ENCODE data around the gene ARFGAP2. TPM values are rescaled to one million over a fixed set of nuclear protein-coding genes. Genes with fewer than 3 reads are reported as not detected.

The ARFGAP2 gene
- total and polyA plus RNA-seq, 2 of the 8 experiments (the other 6 are each of a cell fraction or from before 2014, with no cell fraction given), result 50.2 to 64.0 TPM

GRCh38 chr11:47161890-47162289 lies 14.8 kb downstream of the ARFGAP2 start:
- Histone ChIP-seq H3K79me1 (ENCODE audit: low read depth, low read length) (no peaks in the 10 kb centered on the region), H2AK5ac (ENCODE audit: low read depth, low read length) (no peak overlapping the region), H3K23ac (ENCODE audit: insufficient read length) (no peak overlapping the region), H2BK12ac (ENCODE audit: low read depth, low read length) (no peak overlapping the region), H2BK120ac (replicated peaks; ENCODE audit: low read depth, low read length) (no peak overlapping the region), H3K56ac (replicated peaks; ENCODE audit: insufficient read length, low read depth, low read length) (no peak overlapping the region), H4K8ac (ENCODE audit: extremely low read depth, insufficient read depth, low read length) (no peak overlapping the region), H3K79me2 (ENCODE audit: control insufficient read depth in 1 of 2, insufficient read depth in 2 of 2, low read length in 2 of 2) (no peaks in the 10 kb centered on the region), H4K20me1 (replicated peaks in 1 of 2; ENCODE audit: control insufficient read depth in 1 of 2, insufficient read depth in 2 of 2, low read length in 2 of 2) (peaks cover 0 to 7% of the 10 kb centered on the region in 2 experiments), H2BK20ac (ENCODE audit: low read length) (no peak overlapping the region), H3K18ac (ENCODE audit: extremely low read depth, low read length) (no peak overlapping the region), H3K4me2 (ENCODE audit: insufficient read depth in 1 of 2, low read depth in 2 of 2, low read length in 2 of 2) (no peak overlapping the region), H3K4ac (replicated peaks; ENCODE audit: insufficient read length, low read depth, low read length) (no peak overlapping the region), H3K27me3 (replicated peaks in 1 of 4; ENCODE audit: control insufficient read depth in 3 of 4, extremely low read depth in 1 of 4, insufficient read depth in 3 of 4, low read length in 3 of 4) (no peaks in the 10 kb centered on the region), H4K91ac (replicated peaks; ENCODE audit: insufficient read length, low read length) (no peak overlapping the region), H3K36me3 (ENCODE audit: control insufficient read depth in 2 of 4, insufficient read depth in 4 of 4, low read length in 3 of 4) (peaks cover 11 to 24% (median 20%) of the 10 kb centered on the region in 4 experiments; a peak in 7 of 8 replicates), H2BK15ac (ENCODE audit: low read length) (no peak overlapping the region), H3K14ac (ENCODE audit: insufficient read length) (no peak overlapping the region), H3K9ac (replicated peaks in 1 of 4; ENCODE audit: extremely low read depth in 1 of 4, low read depth in 3 of 4, low read length in 3 of 4) (no peak overlapping the region; a peak in 1 of 7 replicates), H3K9me3 (ENCODE audit: insufficient read depth in 2 of 2, low read depth in 1 of 2, low read length in 1 of 2) (no peaks in the 10 kb centered on the region), H3K27ac (ENCODE audit: low read depth, low read length) (no peak overlapping the region), H2BK5ac (ENCODE audit: low read depth, low read length) (no peak overlapping the region), H4K5ac (ENCODE audit: insufficient read length, low read depth, low read length) (no peak overlapping the region), H3K4me1 (replicated peaks in 1 of 4; ENCODE audit: control insufficient read depth in 3 of 4, insufficient read depth in 4 of 4, low read length in 3 of 4) (no peaks in the 10 kb centered on the region), H2AFZ (ENCODE audit: low read length) (no peak overlapping the region), H3K23me2 (ENCODE audit: low read depth, low read length) (no peaks in the 10 kb centered on the region), H3K4me3 (ENCODE audit: extremely low read depth in 1 of 4, insufficient read depth in 2 of 4, low read depth in 3 of 4, low read length in 4 of 4) (no peak overlapping the region)
- TF ChIP-seq JUND (IDR thresholded peaks at IDR 0.05; ENCODE audit: low read length) (no peak), EZH2 (IDR thresholded peaks at IDR 0.05; ENCODE audit: low read depth, low read length, severe bottlenecking) (no peak), RBBP5 (IDR thresholded peaks at IDR 0.05; ENCODE audit: borderline replicate concordance, low read depth, low read length) (no peak), HDAC2 (IDR thresholded peaks at IDR 0.05; ENCODE audit: borderline replicate concordance in 1 of 2, low read depth in 2 of 2, low read length in 2 of 2) (no peak), TAF7 (optimal IDR thresholded peaks at IDR 0.05; ENCODE audit: borderline replicate concordance, low read depth, low read length) (no peak), EGR1 (IDR thresholded peaks at IDR 0.05; ENCODE audit: borderline replicate concordance, low read depth, low read length) (no peak), POLR2A (IDR thresholded peaks at IDR 0.05; ENCODE audit: control extremely low read depth in 1 of 2, low read depth in 2 of 2, low read length in 2 of 2) (no peak), SP4 (IDR thresholded peaks at IDR 0.05; ENCODE audit: low read length) (no peak), RFX5 (IDR thresholded peaks at IDR 0.05; ENCODE audit: borderline replicate concordance, low read depth, low read length) (no peak)
- POLR2A ChIA-PET (ENCODE audit: partially characterized antibody), result interaction anchor here (0.5 to 3.2 kb wide), 14 partner anchors 9 to 443 kb away, joined by 3 to 17 read pairs (median 4); partner anchors contain the start of genes ARFGAP2, DDB2 and F2
- WGBS, 2 experiments (ENCODE audit: extremely low coverage in 1 of 2, insufficient coverage in 1 of 2, insufficient read length in 1 of 2, insufficient replicate concordance in 2 of 2, low coverage in 1 of 2, low lambda C conversion rate in 2 of 2, missing lambda C conversion rate in 1 of 2), result 82% methylated on average over 9 of the region's 9 CpGs; no CpG with 5 or more reads in 1 of the 2 experiments
- CTCF ChIA-PET (ENCODE audit: partially characterized antibody), result interaction anchor here (0.6 to 4.2 kb wide), 25 partner anchors 9 to 438 kb away, joined by 3 to 32 read pairs (median 4); partner anchors contain the start of gene ARFGAP2
- DNase-seq (ENCODE audit: low read depth in 1 of 2, low spot score in 2 of 2) (no peak), FAIRE-seq (no peak)
